HEK293 (cell line): ENCODE results near the gene GSN.
A peak's percentile ranks its signal among the peaks of the same experiment; 100 is the strongest.

ENCODE experiments used
- CTCF ChIA-PET: fragments of 350-600 bp; formaldehyde crosslinking; extraction: SDS; loops from one replicate; lab custom pipeline; 2021; ENCODE audit warnings: antibody characterized with exemption; lab: Yijun Ruan, JAX
- POLR2A ChIA-PET: fragments of 300-600 bp; formaldehyde crosslinking; extraction: SDS; loops from one replicate; lab custom pipeline; 2020; ENCODE audit warnings: antibody characterized with exemption, inconsistent platforms; lab: Yijun Ruan, JAX
- H3K27ac ChIP-seq: fragments of 200-500 bp; sonication (Bioruptor generic); 2 replicates; pipeline ENCODE4 v1.5.1; 2014; ENCODE audit warnings: low read depth, low read length, control low read depth, inconsistent platforms; ENCODE audit errors: extremely low read depth
- H3K36me3 ChIP-seq, 2 experiments: fragments of 200-500 bp in 1 of 2; sonication (Bioruptor generic) in 1 of 2; 1 replicate in 1 of 2; 2 replicates in 1 of 2; pipeline ENCODE4 v1.5.1; 2014 to 2017; ENCODE audit warnings: inconsistent platforms in 2 of 2, low read length in 2 of 2; ENCODE audit not compliant: control insufficient read depth in 2 of 2, insufficient read depth in 1 of 2
- H3K4me1 ChIP-seq: fragments of 200-500 bp; sonication (Bioruptor generic); 2 replicates; pipeline ENCODE4 v1.5.1; 2014; ENCODE audit warnings: mild to moderate bottlenecking, low read length, inconsistent platforms; ENCODE audit not compliant: control insufficient read depth, insufficient read depth
- H3K4me3 ChIP-seq: 2 replicates; pipeline ENCODE4 v1.5.1; 2011; ENCODE audit warnings: low read depth, mild to moderate bottlenecking, control low read depth, low read length, moderate library complexity
- H3K9me3 ChIP-seq: fragments of 200-500 bp; sonication (Bioruptor generic); 2 replicates; pipeline ENCODE4 v1.5.1; 2014; ENCODE audit warnings: low read depth, low read length, inconsistent platforms; ENCODE audit not compliant: control insufficient read depth, insufficient read depth
- GLI4 ChIP-seq: fragments of 450-650 bp; formaldehyde crosslinking; IDR thresholded peaks from 2 replicates; pipeline ENCODE4 v1.5.1; 2016; ENCODE audit warnings: missing biosample characterization, missing genetic modification characterization
- HOXC10 ChIP-seq: sonication (generic); formaldehyde crosslinking; IDR thresholded peaks from 2 replicates; pipeline ENCODE4 v1.8.1; 2023; ENCODE audit warnings: mild to moderate bottlenecking, missing genetic modification reagents
- SCRT1 ChIP-seq: fragments of 450-650 bp; formaldehyde crosslinking; IDR thresholded peaks from 2 replicates; pipeline ENCODE4 v1.5.1; 2016; ENCODE audit warnings: missing biosample characterization, missing genetic modification characterization, borderline replicate concordance
- SETDB1 ChIP-seq: IDR thresholded peaks from one replicate; pipeline ENCODE4 v1.6.1; 2017; ENCODE audit warnings: mild to moderate bottlenecking, low read length, moderate library complexity, mixed read lengths; ENCODE audit not compliant: insufficient read length
- SP7 ChIP-seq: fragments of 450-650 bp; formaldehyde crosslinking; IDR thresholded peaks from 2 replicates; pipeline ENCODE4 v1.5.1; 2016; ENCODE audit warnings: missing biosample characterization, missing genetic modification characterization
- ZBTB17 ChIP-seq: fragments of 450-650 bp; formaldehyde crosslinking; IDR thresholded peaks from 2 replicates; pipeline ENCODE4 v1.5.1; 2016; ENCODE audit warnings: missing biosample characterization, missing genetic modification characterization
- ZFP41 ChIP-seq: fragments of 450-650 bp; formaldehyde crosslinking; IDR thresholded peaks from 2 replicates; pipeline ENCODE4 v1.5.1; 2016; ENCODE audit warnings: missing biosample characterization, missing genetic modification characterization, borderline replicate concordance
- ZFP69B ChIP-seq: fragments of 450-650 bp; formaldehyde crosslinking; IDR thresholded peaks from 2 replicates; pipeline ENCODE4 v1.5.1; 2016; ENCODE audit warnings: missing biosample characterization, missing genetic modification characterization
- ZNF10 ChIP-seq: fragments of 450-650 bp; formaldehyde crosslinking; IDR thresholded peaks from 2 replicates; pipeline ENCODE4 v1.5.1; 2017; ENCODE audit warnings: missing biosample characterization, missing genetic modification characterization
- ZNF132 ChIP-seq: fragments of 450-650 bp; formaldehyde crosslinking; IDR thresholded peaks from 2 replicates; pipeline ENCODE4 v1.5.1; 2017; ENCODE audit warnings: missing biosample characterization, missing genetic modification characterization, borderline replicate concordance
- ZNF146 ChIP-seq: fragments of 450-650 bp; formaldehyde crosslinking; IDR thresholded peaks from 2 replicates; pipeline ENCODE4 v1.5.1; 2016; ENCODE audit warnings: missing biosample characterization, missing genetic modification characterization
- ZNF155 ChIP-seq: fragments of 450-650 bp; formaldehyde crosslinking; IDR thresholded peaks from 2 replicates; pipeline ENCODE4 v1.5.1; 2016; ENCODE audit warnings: missing biosample characterization, missing genetic modification characterization
- ZNF175 ChIP-seq: fragments of 450-650 bp; formaldehyde crosslinking; IDR thresholded peaks from 2 replicates; pipeline ENCODE4 v1.5.1; 2016; ENCODE audit warnings: missing biosample characterization, missing genetic modification characterization
- ZNF202 ChIP-seq: fragments of 450-650 bp; formaldehyde crosslinking; IDR thresholded peaks from 2 replicates; pipeline ENCODE4 v1.5.1; 2016; ENCODE audit warnings: missing biosample characterization, missing genetic modification characterization, borderline replicate concordance
- ZNF23 ChIP-seq: fragments of 450-650 bp; formaldehyde crosslinking; IDR thresholded peaks from 2 replicates; pipeline ENCODE4 v1.5.1; 2016; ENCODE audit warnings: missing biosample characterization, missing genetic modification characterization, borderline replicate concordance
- ZNF350 ChIP-seq: fragments of 450-650 bp; formaldehyde crosslinking; IDR thresholded peaks from 2 replicates; pipeline ENCODE4 v1.5.0; 2017; ENCODE audit warnings: missing biosample characterization, mild to moderate bottlenecking, missing genetic modification characterization
- ZNF37A ChIP-seq: fragments of 450-650 bp; IDR thresholded peaks from 2 replicates; pipeline ENCODE4 v1.5.1; 2018; ENCODE audit warnings: missing biosample characterization, missing genetic modification characterization
- ZNF404 ChIP-seq: fragments of 450-650 bp; formaldehyde crosslinking; IDR thresholded peaks from 2 replicates; pipeline ENCODE4 v1.5.1; 2017; ENCODE audit warnings: missing biosample characterization, missing genetic modification characterization
- ZNF433 ChIP-seq: fragments of 450-650 bp; formaldehyde crosslinking; IDR thresholded peaks from 2 replicates; pipeline ENCODE4 v1.5.1; 2016; ENCODE audit warnings: missing biosample characterization, missing genetic modification characterization, low read depth
- ZNF510 ChIP-seq: fragments of 450-650 bp; formaldehyde crosslinking; IDR thresholded peaks from 2 replicates; pipeline ENCODE4 v1.5.1; 2018; ENCODE audit warnings: mild to moderate bottlenecking, missing genetic modification characterization, missing biosample characterization; ENCODE audit not compliant: insufficient replicate concordance
- ZNF529 ChIP-seq: fragments of 450-650 bp; formaldehyde crosslinking; IDR thresholded peaks from 2 replicates; pipeline ENCODE4 v1.5.1; 2017; ENCODE audit warnings: missing genetic modification characterization, missing biosample characterization; ENCODE audit not compliant: insufficient replicate concordance
- ZNF530 ChIP-seq: fragments of 450-650 bp; formaldehyde crosslinking; IDR thresholded peaks from 2 replicates; pipeline ENCODE4 v1.5.1; 2016; ENCODE audit warnings: low read depth, missing biosample characterization, missing genetic modification characterization
- ZNF549 ChIP-seq: fragments of 450-650 bp; IDR thresholded peaks from 2 replicates; pipeline ENCODE4 v1.5.1; 2018; ENCODE audit warnings: missing biosample characterization, missing genetic modification characterization, mild to moderate bottlenecking, inconsistent platforms, moderate library complexity
- ZNF600 ChIP-seq: fragments of 450-650 bp; formaldehyde crosslinking; IDR thresholded peaks from 2 replicates; pipeline ENCODE4 v1.5.1; 2016; ENCODE audit warnings: missing biosample characterization, missing genetic modification characterization
- TF ChIP-seq, protein P1 (sequence below): fragments of 450-650 bp; formaldehyde crosslinking; IDR thresholded peaks from 2 replicates; pipeline ENCODE4 v1.5.1; 2017; ENCODE audit warnings: missing biosample characterization, missing genetic modification characterization
- TF ChIP-seq, protein P2 (sequence below): fragments of 450-650 bp; IDR thresholded peaks from 2 replicates; pipeline ENCODE4 v1.5.1; 2018; ENCODE audit warnings: missing biosample characterization, missing genetic modification characterization
- TF ChIP-seq, protein P3 (sequence below): fragments of 450-650 bp; formaldehyde crosslinking; conservative IDR thresholded peaks from 2 replicates; pipeline ENCODE4 v1.5.1; 2016; ENCODE audit warnings: low read depth, missing biosample characterization, missing genetic modification characterization

GSN gene

DNA sequence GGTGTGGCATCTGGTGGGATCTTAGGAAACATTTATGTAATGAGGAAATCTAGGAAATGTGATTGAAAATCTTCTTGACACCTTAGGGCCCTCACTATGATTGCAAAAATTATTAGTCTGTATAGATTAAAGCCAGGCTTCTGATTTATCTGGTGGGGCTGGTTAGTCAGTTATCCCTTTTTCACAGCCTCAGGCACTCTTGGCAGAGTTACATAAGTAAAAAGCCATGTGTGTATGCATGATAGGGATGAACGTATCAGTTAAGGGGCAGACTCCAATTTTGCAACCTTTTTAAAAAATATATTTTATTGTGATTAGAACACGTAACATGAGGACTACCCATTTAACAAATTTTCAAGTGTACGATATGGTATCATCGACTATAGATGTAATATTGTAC, 35.7 kb upstream of the GSN start:
- Histone ChIP-seq H3K9me3 (no peaks in the 10 kb centered on the region), H3K4me1 (no peaks in the 10 kb centered on the region), H3K27ac (no peak overlapping the region), H3K36me3 (no peaks in the 10 kb centered on the region), H3K4me3 (no peak overlapping the region)
- ChIA-PET POLR2A (no interaction called here), CTCF (interaction anchor here (1.4 to 3.7 kb wide), 3 partner anchors 8 to 46 kb away, joined by 6 to 23 read pairs (median 17); no protein-coding TSS in a partner anchor)
- no peak for TF ChIP-seq ZNF175 (tag by site-specific recombination)
- no peak for TF ChIP-seq ZFP69B (tag by site-specific recombination)
- TF ChIP-seq, protein P1, sequence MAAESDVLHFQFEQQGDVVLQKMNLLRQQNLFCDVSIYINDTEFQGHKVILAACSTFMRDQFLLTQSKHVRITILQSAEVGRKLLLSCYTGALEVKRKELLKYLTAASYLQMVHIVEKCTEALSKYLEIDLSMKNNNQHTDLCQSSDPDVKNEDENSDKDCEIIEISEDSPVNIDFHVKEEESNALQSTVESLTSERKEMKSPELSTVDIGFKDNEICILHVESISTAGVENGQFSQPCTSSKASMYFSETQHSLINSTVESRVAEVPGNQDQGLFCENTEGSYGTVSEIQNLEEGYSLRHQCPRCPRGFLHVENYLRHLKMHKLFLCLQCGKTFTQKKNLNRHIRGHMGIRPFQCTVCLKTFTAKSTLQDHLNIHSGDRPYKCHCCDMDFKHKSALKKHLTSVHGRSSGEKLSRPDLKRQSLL (tag by site-specific recombination) = no peak
- TF ChIP-seq ZFP41 (tag by site-specific recombination) = no peak
- TF ChIP-seq ZNF350 (tag by site-specific recombination) = no peak
- TF ChIP-seq ZNF146 (tag by site-specific recombination) = no peak
- no peak for TF ChIP-seq ZNF155

DNA sequence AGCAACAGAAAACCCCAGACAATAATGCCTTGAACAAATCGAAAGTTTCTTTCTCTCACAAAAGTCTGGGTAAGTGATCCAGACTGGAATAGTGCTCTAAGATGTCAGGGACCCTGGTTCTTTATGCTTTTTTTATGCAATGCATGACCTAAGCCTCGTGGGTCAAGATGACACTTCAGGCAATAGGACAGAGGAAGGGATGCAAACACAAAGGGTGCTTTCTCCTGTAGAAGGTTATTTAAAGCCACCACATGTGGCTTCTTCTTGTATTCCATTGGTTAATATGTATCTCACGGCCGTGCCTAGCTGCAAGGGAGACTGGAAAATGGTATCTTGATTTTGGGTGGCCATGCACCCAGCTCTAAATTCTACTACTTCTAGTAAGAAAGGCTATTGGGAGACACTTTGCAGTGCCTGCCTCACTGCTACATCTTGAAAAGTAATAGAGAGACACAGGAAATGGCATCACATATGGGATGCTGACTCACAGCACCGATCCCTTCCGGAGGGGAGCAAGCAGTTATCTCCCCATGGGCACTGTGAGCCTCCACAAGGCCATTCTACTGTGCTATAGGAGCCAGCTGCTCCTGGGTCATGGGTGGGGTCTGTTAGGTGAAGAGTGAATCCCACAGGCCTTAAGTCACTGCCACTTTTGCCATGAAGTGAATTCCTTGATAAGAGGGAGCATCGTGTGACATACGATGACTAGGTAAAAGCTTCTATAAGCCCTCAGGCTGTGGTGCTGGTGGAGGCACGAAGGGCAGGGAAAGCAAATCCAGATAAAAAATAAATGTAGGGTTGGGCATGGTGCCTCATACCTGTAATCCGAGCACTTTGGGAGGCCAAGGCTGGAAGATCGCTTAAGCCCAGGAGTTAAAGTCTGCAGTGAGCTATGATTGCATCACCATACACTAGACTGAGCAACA, 33.8 kb upstream of the GSN start:
- ChIA-PET POLR2A (interaction anchor here (0.6 to 2.4 kb wide), 2 partner anchors 34 to 177 kb away, joined by 3 to 8 read pairs; partner anchors contain the start of gene GSN), CTCF (interaction anchor here (0.5 to 3.7 kb wide), 10 partner anchors 10 to 121 kb away, joined by 3 to 23 read pairs (median 4); partner anchors contain the start of gene GSN)
- no peaks in the 10 kb centered on the region for H3K9me3 ChIP-seq
- H3K4me1 ChIP-seq = no peaks in the 10 kb centered on the region
- H3K4me3 ChIP-seq = no peak overlapping the region
- no peak overlapping the region for H3K27ac ChIP-seq
- H3K36me3 ChIP-seq = no peaks in the 10 kb centered on the region
- TF ChIP-seq ZNF530 (tag by site-specific recombination) = no peak
- no peak for TF ChIP-seq ZNF23 (tag by site-specific recombination)
- no peak for TF ChIP-seq ZNF433 (tag by site-specific recombination)
- no peak for TF ChIP-seq ZBTB17 (tag by site-specific recombination)
- TF ChIP-seq, protein P2, sequence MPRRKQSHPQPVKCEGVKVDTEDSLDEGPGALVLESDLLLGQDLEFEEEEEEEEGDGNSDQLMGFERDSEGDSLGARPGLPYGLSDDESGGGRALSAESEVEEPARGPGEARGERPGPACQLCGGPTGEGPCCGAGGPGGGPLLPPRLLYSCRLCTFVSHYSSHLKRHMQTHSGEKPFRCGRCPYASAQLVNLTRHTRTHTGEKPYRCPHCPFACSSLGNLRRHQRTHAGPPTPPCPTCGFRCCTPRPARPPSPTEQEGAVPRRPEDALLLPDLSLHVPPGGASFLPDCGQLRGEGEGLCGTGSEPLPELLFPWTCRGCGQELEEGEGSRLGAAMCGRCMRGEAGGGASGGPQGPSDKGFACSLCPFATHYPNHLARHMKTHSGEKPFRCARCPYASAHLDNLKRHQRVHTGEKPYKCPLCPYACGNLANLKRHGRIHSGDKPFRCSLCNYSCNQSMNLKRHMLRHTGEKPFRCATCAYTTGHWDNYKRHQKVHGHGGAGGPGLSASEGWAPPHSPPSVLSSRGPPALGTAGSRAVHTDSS (tag by site-specific recombination) = no peak
- TF ChIP-seq ZNF404 (tag by site-specific recombination) = no peak
- TF ChIP-seq ZNF132 = no peak
- TF ChIP-seq ZNF549 (tag by site-specific recombination) = no peak
- TF ChIP-seq SETDB1 = no peak
- 0 out of 2 replicates have a peak, but pooled peaks have one; percentile 28 for TF ChIP-seq SP7
- TF ChIP-seq GLI4 (tag by site-specific recombination) = no peak
- no peak for TF ChIP-seq ZNF202 (tag by site-specific recombination)
- no peak for TF ChIP-seq ZNF10 (tag by site-specific recombination)
- no peak for TF ChIP-seq ZNF37A
- TF ChIP-seq ZNF529 (tag by site-specific recombination) = no peak
- TF ChIP-seq SCRT1 (tag by site-specific recombination) = no peak
- TF ChIP-seq HOXC10 (CRISPR knock-in tag) = no peak
- no peak for TF ChIP-seq ZNF510 (tag by site-specific recombination)
- no peak for TF ChIP-seq ZNF600 (tag by site-specific recombination)
- TF ChIP-seq, protein P3, sequence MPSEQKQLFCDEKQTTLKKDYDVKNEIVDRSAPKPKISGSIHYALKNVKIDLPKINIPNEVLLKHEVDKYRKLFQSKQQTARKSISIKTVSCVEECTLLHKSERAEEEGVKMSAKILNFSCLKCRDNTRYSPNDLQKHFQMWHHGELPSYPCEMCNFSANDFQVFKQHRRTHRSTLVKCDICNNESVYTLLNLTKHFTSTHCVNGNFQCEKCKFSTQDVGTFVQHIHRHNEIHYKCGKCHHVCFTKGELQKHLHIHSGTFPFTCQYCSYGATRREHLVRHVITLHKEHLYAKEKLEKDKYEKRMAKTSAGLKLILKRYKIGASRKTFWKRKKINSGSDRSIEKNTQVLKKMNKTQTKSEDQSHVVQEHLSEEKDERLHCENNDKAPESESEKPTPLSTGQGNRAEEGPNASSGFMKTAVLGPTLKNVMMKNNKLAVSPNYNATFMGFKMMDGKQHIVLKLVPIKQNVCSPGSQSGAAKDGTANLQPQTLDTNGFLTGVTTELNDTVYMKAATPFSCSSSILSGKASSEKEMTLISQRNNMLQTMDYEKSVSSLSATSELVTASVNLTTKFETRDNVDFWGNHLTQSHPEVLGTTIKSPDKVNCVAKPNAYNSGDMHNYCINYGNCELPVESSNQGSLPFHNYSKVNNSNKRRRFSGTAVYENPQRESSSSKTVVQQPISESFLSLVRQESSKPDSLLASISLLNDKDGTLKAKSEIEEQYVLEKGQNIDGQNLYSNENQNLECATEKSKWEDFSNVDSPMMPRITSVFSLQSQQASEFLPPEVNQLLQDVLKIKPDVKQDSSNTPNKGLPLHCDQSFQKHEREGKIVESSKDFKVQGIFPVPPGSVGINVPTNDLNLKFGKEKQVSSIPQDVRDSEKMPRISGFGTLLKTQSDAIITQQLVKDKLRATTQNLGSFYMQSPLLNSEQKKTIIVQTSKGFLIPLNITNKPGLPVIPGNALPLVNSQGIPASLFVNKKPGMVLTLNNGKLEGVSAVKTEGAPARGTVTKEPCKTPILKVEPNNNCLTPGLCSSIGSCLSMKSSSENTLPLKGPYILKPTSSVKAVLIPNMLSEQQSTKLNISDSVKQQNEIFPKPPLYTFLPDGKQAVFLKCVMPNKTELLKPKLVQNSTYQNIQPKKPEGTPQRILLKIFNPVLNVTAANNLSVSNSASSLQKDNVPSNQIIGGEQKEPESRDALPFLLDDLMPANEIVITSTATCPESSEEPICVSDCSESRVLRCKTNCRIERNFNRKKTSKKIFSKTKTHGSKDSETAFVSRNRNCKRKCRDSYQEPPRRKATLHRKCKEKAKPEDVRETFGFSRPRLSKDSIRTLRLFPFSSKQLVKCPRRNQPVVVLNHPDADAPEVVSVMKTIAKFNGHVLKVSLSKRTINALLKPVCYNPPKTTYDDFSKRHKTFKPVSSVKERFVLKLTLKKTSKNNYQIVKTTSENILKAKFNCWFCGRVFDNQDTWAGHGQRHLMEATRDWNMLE = no peak
